Measurements from ENCODE around the gene EFNA4. TPM values are rescaled to one million over a fixed set of nuclear protein-coding genes. Genes with fewer than 3 reads are reported as not detected.

Gene EFNA4
- total RNA-seq, 1 donor from 2014 or later: 10.1 TPM

DNA sequence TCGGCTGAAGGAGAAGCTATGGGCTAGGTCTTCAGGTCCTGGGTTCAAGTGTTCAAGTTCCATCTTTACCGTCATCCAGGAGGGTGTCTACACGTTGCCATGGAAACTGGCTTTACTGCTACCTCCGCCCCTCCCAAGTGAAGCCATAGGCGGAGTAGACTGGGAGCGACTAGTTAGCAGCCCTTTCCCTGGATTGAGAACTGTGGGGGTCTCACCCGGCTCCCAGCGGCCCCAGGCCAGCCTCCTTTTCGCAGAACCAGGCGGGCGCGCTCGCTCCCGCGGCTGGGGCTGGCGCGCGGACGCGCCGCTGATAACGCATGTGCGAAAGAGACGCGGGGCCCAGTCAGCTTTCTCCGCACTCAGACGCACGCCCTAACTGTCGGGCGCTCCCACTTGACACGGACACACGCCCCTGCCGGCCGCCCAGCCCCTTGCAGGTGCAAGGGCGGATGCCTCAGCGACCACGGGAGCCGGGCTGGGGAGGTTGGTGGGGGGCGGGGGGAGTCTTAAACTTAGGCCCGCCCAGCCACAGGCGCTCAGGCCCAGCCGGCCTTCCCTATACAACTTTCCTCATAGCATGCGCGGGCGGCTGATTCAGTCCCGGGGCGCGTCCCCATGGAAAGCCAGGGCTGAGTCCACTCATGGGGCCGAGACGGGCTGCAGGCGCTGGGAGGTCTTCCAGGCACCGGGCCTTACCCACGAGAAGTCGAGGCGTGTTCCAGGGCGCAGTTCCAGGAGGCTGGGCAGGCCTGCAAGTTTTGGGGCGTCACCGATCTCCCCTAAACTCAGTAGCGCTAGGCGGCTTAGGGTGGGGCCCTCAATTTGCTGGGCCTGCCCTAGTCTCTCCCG is 7.4 kb downstream of the EFNA4 start:
- H3K36me3 Mint-ChIP-seq (ENCODE audit: unreplicated experiment): no peaks in the 10 kb centered on the region
- TF ChIP-seq, protein P1, sequence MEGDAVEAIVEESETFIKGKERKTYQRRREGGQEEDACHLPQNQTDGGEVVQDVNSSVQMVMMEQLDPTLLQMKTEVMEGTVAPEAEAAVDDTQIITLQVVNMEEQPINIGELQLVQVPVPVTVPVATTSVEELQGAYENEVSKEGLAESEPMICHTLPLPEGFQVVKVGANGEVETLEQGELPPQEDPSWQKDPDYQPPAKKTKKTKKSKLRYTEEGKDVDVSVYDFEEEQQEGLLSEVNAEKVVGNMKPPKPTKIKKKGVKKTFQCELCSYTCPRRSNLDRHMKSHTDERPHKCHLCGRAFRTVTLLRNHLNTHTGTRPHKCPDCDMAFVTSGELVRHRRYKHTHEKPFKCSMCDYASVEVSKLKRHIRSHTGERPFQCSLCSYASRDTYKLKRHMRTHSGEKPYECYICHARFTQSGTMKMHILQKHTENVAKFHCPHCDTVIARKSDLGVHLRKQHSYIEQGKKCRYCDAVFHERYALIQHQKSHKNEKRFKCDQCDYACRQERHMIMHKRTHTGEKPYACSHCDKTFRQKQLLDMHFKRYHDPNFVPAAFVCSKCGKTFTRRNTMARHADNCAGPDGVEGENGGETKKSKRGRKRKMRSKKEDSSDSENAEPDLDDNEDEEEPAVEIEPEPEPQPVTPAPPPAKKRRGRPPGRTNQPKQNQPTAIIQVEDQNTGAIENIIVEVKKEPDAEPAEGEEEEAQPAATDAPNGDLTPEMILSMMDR (IDR thresholded peaks at IDR 0.05): peak; percentile 54
- no peak for DNase-seq (ENCODE audit: extremely low spot score, unreplicated experiment)
- H3K4me3 Mint-ChIP-seq (ENCODE audit: unreplicated experiment): peak overlapping the region; percentile 48
- H3K27me3 Mint-ChIP-seq (ENCODE audit: unreplicated experiment): peaks cover 11% of the 10 kb centered on the region
- H3K9me3 Mint-ChIP-seq (ENCODE audit: unreplicated experiment): no peaks in the 10 kb centered on the region
- peaks cover 10% of the 10 kb centered on the region for H3K4me1 Mint-ChIP-seq (ENCODE audit: unreplicated experiment)
- no peak overlapping the region for H3K27ac Mint-ChIP-seq (ENCODE audit: unreplicated experiment)

DNA sequence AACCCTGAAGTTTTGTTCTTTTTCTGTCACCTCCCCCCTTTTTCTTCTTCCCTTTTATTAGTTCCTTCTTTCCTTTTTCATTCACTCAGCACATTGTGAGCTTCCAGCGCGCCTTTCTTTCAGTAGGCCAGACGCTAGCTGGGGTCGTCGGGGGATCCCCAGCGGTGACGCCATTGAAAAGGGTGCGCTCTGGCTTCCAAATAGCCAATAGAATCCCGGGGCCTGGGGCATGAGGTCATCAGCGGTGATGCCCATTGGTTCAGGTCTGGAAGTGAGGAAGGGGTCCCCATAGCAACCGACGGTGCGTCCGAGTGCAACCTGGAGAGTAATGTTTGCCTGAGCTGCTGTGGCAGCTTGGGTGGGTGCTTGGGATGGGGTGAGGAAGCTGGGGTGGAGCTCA is 8.2 kb downstream of the EFNA4 start:
- Mint-ChIP-seq H3K4me1 (ENCODE audit: unreplicated experiment) (peaks cover 10% of the 10 kb centered on the region), H3K27ac (ENCODE audit: unreplicated experiment) (no peak overlapping the region), H3K9me3 (ENCODE audit: unreplicated experiment) (no peaks in the 10 kb centered on the region), H3K36me3 (ENCODE audit: unreplicated experiment) (no peaks in the 10 kb centered on the region), H3K4me3 (ENCODE audit: unreplicated experiment) (peak overlapping the region; percentile 48), H3K27me3 (ENCODE audit: unreplicated experiment) (peaks cover 11% of the 10 kb centered on the region)
- DNase-seq (ENCODE audit: extremely low spot score, unreplicated experiment): no peak
- TF ChIP-seq, protein P1 (IDR thresholded peaks at IDR 0.05): no peak

DNA sequence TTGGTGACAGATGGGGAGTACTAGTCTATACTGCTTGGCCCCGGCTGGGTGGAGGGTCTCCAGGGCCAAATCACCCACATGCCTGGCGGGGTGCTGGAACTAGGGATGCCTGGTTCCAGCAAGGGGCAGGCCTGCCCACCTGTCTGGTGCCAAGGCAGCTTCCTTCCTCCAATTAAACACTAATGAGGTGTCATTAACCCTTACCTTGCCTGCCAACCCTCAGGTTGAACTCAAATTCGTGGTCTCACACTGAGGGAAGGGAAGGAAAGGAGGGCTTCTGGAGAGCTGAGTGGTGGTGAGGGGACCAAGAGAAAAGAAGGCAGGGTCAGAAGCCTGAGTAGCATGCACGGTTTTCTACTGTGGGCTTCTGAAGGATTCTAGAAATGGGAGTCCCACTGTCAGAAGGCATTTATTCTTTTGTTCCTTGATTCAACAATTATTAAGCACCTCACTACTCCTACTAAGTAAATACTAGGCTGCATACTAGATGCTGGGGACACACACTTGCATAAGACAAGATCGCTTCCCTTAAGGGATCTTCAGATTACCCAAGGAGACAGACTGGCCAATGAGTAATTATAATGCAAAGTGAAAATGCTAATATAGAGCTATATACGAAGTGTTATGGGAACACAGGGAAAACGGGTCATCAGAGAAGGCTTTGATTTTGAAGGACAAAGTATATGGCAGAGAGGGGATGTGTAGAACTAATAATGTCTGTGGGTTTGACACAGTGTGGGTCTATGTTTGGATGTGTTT is 9.2 kb downstream of the EFNA4 start:
- Mint-ChIP-seq H3K4me3 (ENCODE audit: unreplicated experiment) (no peak overlapping the region), H3K36me3 (ENCODE audit: unreplicated experiment) (no peaks in the 10 kb centered on the region), H3K4me1 (ENCODE audit: unreplicated experiment) (peaks cover 10% of the 10 kb centered on the region), H3K9me3 (ENCODE audit: unreplicated experiment) (no peaks in the 10 kb centered on the region), H3K27me3 (ENCODE audit: unreplicated experiment) (peaks cover 11% of the 10 kb centered on the region), H3K27ac (ENCODE audit: unreplicated experiment) (no peak overlapping the region)
- DNase-seq (ENCODE audit: extremely low spot score, unreplicated experiment): no peak
- TF ChIP-seq, protein P1 (IDR thresholded peaks at IDR 0.05): no peak

GRCh38 chr1:155073377-155074242 is 10.1 kb downstream of the EFNA4 start:
- peaks cover 11% of the 10 kb centered on the region for H3K27me3 Mint-ChIP-seq (ENCODE audit: unreplicated experiment)
- no peaks in the 10 kb centered on the region for H3K36me3 Mint-ChIP-seq (ENCODE audit: unreplicated experiment)
- H3K4me3 Mint-ChIP-seq (ENCODE audit: unreplicated experiment): no peak overlapping the region
- H3K4me1 Mint-ChIP-seq (ENCODE audit: unreplicated experiment): peaks cover 13% of the 10 kb centered on the region
- no peak for DNase-seq (ENCODE audit: extremely low spot score, unreplicated experiment)
- TF ChIP-seq, protein P1 (IDR thresholded peaks at IDR 0.05): no peak
- no peak overlapping the region for H3K27ac Mint-ChIP-seq (ENCODE audit: unreplicated experiment)
- no peaks in the 10 kb centered on the region for H3K9me3 Mint-ChIP-seq (ENCODE audit: unreplicated experiment)
